Right lobe of liver (tissue), 6 donors: ENCODE results near the gene IRF2. TPM values are rescaled to one million over a fixed set of nuclear protein-coding genes. Genes with fewer than 3 reads are reported as not detected.

Source experiments
- ATAC-seq, 4 donors: fragments of 200-7000 bp; cut with Tn5 transposase; one replicate each; pipeline ENCODE4 v1.9.1; 2020; ENCODE audit warnings: mild to moderate bottlenecking in 4 of 4, moderate library complexity in 4 of 4
- DNase-seq, 3 donors: peaks; one replicate each; pipeline ENCODE4 v3.0.0-alpha.2; 2020
- H3K27ac ChIP-seq, 3 donors: fragments of 200-600 bp; one replicate each; pipeline ENCODE4 v1.8.0; 2022
- H3K27me3 ChIP-seq, 2 donors: fragments of 200-600 bp; one replicate each; pipeline ENCODE4 v1.8.0; 2022
- H3K36me3 ChIP-seq, 4 donors: fragments of 200-600 bp; sonication (generic) in 1 of 4; one replicate each; pipeline versions ENCODE4 v1.5.1 to v1.8.0; 2017 to 2022; ENCODE audit warnings: control low read depth in 1 of 4
- H3K4me1 ChIP-seq, 4 donors: fragments of 200-600 bp; sonication (generic) in 1 of 4; one replicate each; pipeline versions ENCODE4 v1.5.1 to v1.8.0; 2017 to 2022; ENCODE audit warnings: control low read depth in 1 of 4
- H3K4me3 ChIP-seq, 3 donors: fragments of 200-600 bp; one replicate each; pipeline ENCODE4 v1.8.0; 2022
- H3K9me3 ChIP-seq, 4 donors: fragments of 200-600 bp; sonication (generic) in 1 of 4; one replicate each; pipeline versions ENCODE4 v1.5.1 to v1.8.0; 2017 to 2022; ENCODE audit warnings: control low read depth in 1 of 4
- CTCF ChIP-seq, 4 donors: fragments of 200-600 bp in 3 of 4; fragments of 450-650 bp in 1 of 4; IDR thresholded peaks; one replicate each; pipeline versions ENCODE4 v1.5.1 to v1.8.0; 2016 to 2022; ENCODE audit warnings: antibody characterized with exemption in 4 of 4, mild to moderate bottlenecking in 2 of 4
- POLR2A ChIP-seq: fragments of 450-650 bp; IDR thresholded peaks from one replicate; pipeline ENCODE4 v1.6.1; 2017; ENCODE audit warnings: antibody characterized with exemption, mild to moderate bottlenecking
- WGBS: methylation state at CpG from one replicate; pipeline ENCODE4 v1.1.6; 2018; ENCODE audit warnings: low coverage, low lambda C conversion rate; ENCODE audit not compliant: insufficient coverage; ENCODE audit errors: missing lambda C conversion rate; 5-methylcytosine and 5-hydroxymethylcytosine counted together
- intact Hi-C, 2 donors: fragments of 100-400 bp; cut with DNase I; formaldehyde crosslinking; loops; one replicate each; pipeline versions ENCODE4 v1.11.2 to v1.14.1; 2022
- total RNA-seq, 6 experiments: library from RNA; depleted of rRNA in 2 of 6; stranded (reverse); fragments of >200 nt in 2 of 6; fragmentation: NEBNext Ultra II Directional in 3 of 6; extraction: Animal tissue kit (Norgen Biotek cat#: 25700) in 3 of 6; gene quantifications; one replicate each; pipeline versions ENCODE4 v1.1.0 to v1.2.4, GENCODE V29; 2016 to 2023
- donor health status: DM: no; HTN: yes; CAD: no.
- donor health status: DM: no; HTN: no; CAD: no.
- donor health status: DM: no; HTN: no; CAD: no.
- donor health status: DM: no; HTN: yes; CAD: no.
- donor health status: DM: no; HTN: yes; CAD: no.

The IRF2 gene
- total RNA-seq, 6 experiments from 2014 or later = 16.9 to 29.0 (median 21.3) TPM

- no peak overlapping the region for H3K27ac ChIP-seq
These were observed 35.0 kb downstream of the IRF2 start for GRCh38 chr4:184439386-184439785.

GRCh38 chr4:184438375-184438774 lies 36.0 kb downstream of the IRF2 start:
- intact Hi-C loops = no loop called here
- peaks cover 0 to 54% (median 4%) of the 10 kb centered on the region in 4 donors for H3K4me1 ChIP-seq
- ATAC-seq (no peak), DNase-seq (no peak)
- 51% methylated on average over 9 of the region's 9 CpGs for WGBS
- no peak overlapping the region for H3K4me3 ChIP-seq
- H3K27ac ChIP-seq = no peak overlapping the region
- H3K27me3 ChIP-seq = no peaks in the 10 kb centered on the region
- no peaks in the 10 kb centered on the region for H3K9me3 ChIP-seq
- TF ChIP-seq POLR2A (no peak), CTCF (IDR thresholded peaks at IDR 0.05) (no peak)
- H3K36me3 ChIP-seq = no peaks in the 10 kb centered on the region

More at GRCh38 chr4:184439386-184439785, 35.0 kb downstream of the IRF2 start:
- intact Hi-C loops = no loop called here
- H3K4me3 ChIP-seq = no peak overlapping the region
- H3K4me1 ChIP-seq = peaks cover 0 to 46% (median 0%) of the 10 kb centered on the region in 4 donors
- no peak for ATAC-seq
- H3K27me3 ChIP-seq = no peaks in the 10 kb centered on the region
- no peak for DNase-seq
- TF ChIP-seq CTCF (IDR thresholded peaks at IDR 0.05) (no peak), POLR2A (no peak)
- H3K36me3 ChIP-seq = no peaks in the 10 kb centered on the region
- H3K9me3 ChIP-seq = no peaks in the 10 kb centered on the region
- WGBS = 86% methylated on average over 4 of the region's 4 CpGs

- TF ChIP-seq POLR2A (no peak), CTCF (IDR thresholded peaks at IDR 0.05) (no peak)
- no peak for DNase-seq
- Histone ChIP-seq H3K4me1 (peaks cover 0 to 58% (median 7%) of the 10 kb centered on the region in 4 donors), H3K27ac (no peak overlapping the region), H3K9me3 (no peaks in the 10 kb centered on the region), H3K4me3 (no peak overlapping the region), H3K36me3 (no peaks in the 10 kb centered on the region), H3K27me3 (no peaks in the 10 kb centered on the region)
- intact Hi-C loops = no loop called here
- ATAC-seq = peak in 1 of 4 donors; percentile 4
- WGBS = 63% methylated on average over 11 of the region's 11 CpGs
These were observed 36.6 kb downstream of the IRF2 start for GRCh38 chr4:184437565-184438265.

GRCh38 chr4:184434501-184435066 lies 39.8 kb downstream of the IRF2 start:
- peaks cover 0 to 40% (median 7%) of the 10 kb centered on the region in 4 donors for H3K4me1 ChIP-seq

More at GRCh38 chr4:184434501-184435066, 39.8 kb downstream of the IRF2 start:
- Histone ChIP-seq H3K4me3 (no peak overlapping the region), H3K27ac (no peak overlapping the region), H3K36me3 (no peaks in the 10 kb centered on the region), H3K9me3 (no peaks in the 10 kb centered on the region), H3K27me3 (no peaks in the 10 kb centered on the region)
- intact Hi-C loops = no loop called here
- WGBS = 80% methylated on average over 5 of the region's 6 CpGs
- TF ChIP-seq CTCF (IDR thresholded peaks at IDR 0.05) (no peak), POLR2A (no peak)
- DNase-seq (no peak), ATAC-seq (no peak)
